Thymus (tissue), 11 donors: ENCODE measurements around the gene GJA5. TPM values are rescaled to one million over a fixed set of nuclear protein-coding genes. Genes with fewer than 3 reads are reported as not detected.
A peak's percentile ranks its signal among the peaks of the same experiment; 100 is the strongest.

Experiments
- DNase-seq, 9 donors: peaks; one replicate each; pipeline ENCODE4 v3.0.0-alpha.2; 2013; ENCODE audit warnings: low spot score in 9 of 9, low read depth in 6 of 9, missing footprints in 1 of 9
- H3K27ac ChIP-seq, 2 donors: one replicate each; pipeline ENCODE4 v1.5.1; 2013; ENCODE audit warnings: control low read depth in 1 of 2, low read depth in 1 of 2, low read length in 1 of 2, mild to moderate bottlenecking in 1 of 2, moderate library complexity in 1 of 2
- H3K27me3 ChIP-seq, 2 donors: one replicate each; pipeline ENCODE4 v1.5.1; 2013; ENCODE audit warnings: low read length in 1 of 2; ENCODE audit not compliant: control insufficient read depth in 2 of 2, insufficient read depth in 1 of 2
- H3K36me3 ChIP-seq, 2 donors: one replicate each; pipeline ENCODE4 v1.5.1; 2013; ENCODE audit warnings: low read length in 1 of 2, mild to moderate bottlenecking in 1 of 2, moderate library complexity in 1 of 2; ENCODE audit not compliant: control insufficient read depth in 2 of 2, insufficient read depth in 2 of 2
- H3K4me1 ChIP-seq, 2 donors: one replicate each; pipeline ENCODE4 v1.5.1; 2013; ENCODE audit warnings: low read length in 2 of 2; ENCODE audit not compliant: control insufficient read depth in 2 of 2, insufficient read depth in 2 of 2
- H3K4me3 ChIP-seq, 2 donors: one replicate each; pipeline ENCODE4 v1.5.1; 2013; ENCODE audit warnings: low read length in 2 of 2, control low read depth in 1 of 2, mild to moderate bottlenecking in 1 of 2
- H3K9me3 ChIP-seq, 2 donors: one replicate each; pipeline ENCODE4 v1.5.1; 2013; ENCODE audit warnings: low read length in 1 of 2, mild to moderate bottlenecking in 1 of 2; ENCODE audit not compliant: control insufficient read depth in 2 of 2, insufficient read depth in 1 of 2
- WGBS: extraction: QIAGEN DNeasy Blood & Tissue Kit; methylation state at CpG from one replicate; pipeline ENCODE4 v1.1.7; 2013; 5-methylcytosine and 5-hydroxymethylcytosine counted together
- polyA plus RNA-seq: library from polyadenylated mRNA; stranded (reverse); fragments of 200-250 nt; gene quantifications from one replicate; pipeline ENCODE4 v1.2.3, GENCODE V29; 2013
- total RNA-seq: library from RNA; stranded (reverse); fragments of 120-200 nt; gene quantifications from one replicate; pipeline ENCODE4 v1.2.4, GENCODE V29; 2013
- donor health status: healthy.

The GJA5 gene
- total and polyA plus RNA-seq, 2 donors: 1.9 to 4.0 TPM

- H3K4me1 ChIP-seq: no peaks in the 10 kb centered on the region
- peaks cover 0 to 1% of the 10 kb centered on the region in 2 donors for H3K9me3 ChIP-seq
- 97% methylated on average over 2 of the region's 2 CpGs for WGBS
- H3K27ac ChIP-seq: no peak overlapping the region
- DNase-seq: no peak
- H3K4me3 ChIP-seq: no peak overlapping the region
- no peaks in the 10 kb centered on the region for H3K36me3 ChIP-seq
- no peaks in the 10 kb centered on the region for H3K27me3 ChIP-seq
Observed at GRCh38 chr1:147754661-147755060, 5.7 kb downstream of the GJA5 start.

- Histone ChIP-seq H3K9me3 (peaks cover 0 to 1% of the 10 kb centered on the region in 2 donors), H3K36me3 (no peaks in the 10 kb centered on the region), H3K27me3 (no peaks in the 10 kb centered on the region), H3K4me3 (no peak overlapping the region), H3K27ac (peak overlapping the region in 1 of 2 donors; percentile 40), H3K4me1 (no peaks in the 10 kb centered on the region)
- no peak for DNase-seq
- 96% methylated on average over 3 of the region's 3 CpGs for WGBS
Observed at GRCh38 chr1:147753081-147753480, 7.3 kb downstream of the GJA5 start.

- no peak for DNase-seq
- H3K9me3 ChIP-seq: peaks cover 0 to 1% of the 10 kb centered on the region in 2 donors
- no peak overlapping the region for H3K4me3 ChIP-seq
- H3K36me3 ChIP-seq: no peaks in the 10 kb centered on the region
- 94% methylated on average over 7 of the region's 7 CpGs for WGBS
- H3K27ac ChIP-seq: no peak overlapping the region
- no peaks in the 10 kb centered on the region for H3K27me3 ChIP-seq
- H3K4me1 ChIP-seq: no peaks in the 10 kb centered on the region
Observed at GRCh38 chr1:147752511-147752910, 7.9 kb downstream of the GJA5 start.

GRCh38 chr1:147751346-147751745 lies 9.1 kb downstream of the GJA5 start:
- WGBS: 95% methylated on average over 5 of the region's 5 CpGs
- H3K36me3 ChIP-seq: no peaks in the 10 kb centered on the region
- no peak overlapping the region for H3K27ac ChIP-seq
- no peak overlapping the region for H3K4me3 ChIP-seq
- no peaks in the 10 kb centered on the region for H3K4me1 ChIP-seq
- H3K27me3 ChIP-seq: no peaks in the 10 kb centered on the region
- peaks cover 0 to 1% of the 10 kb centered on the region in 2 donors for H3K9me3 ChIP-seq
- DNase-seq: no peak

GRCh38 chr1:147750618-147751217 lies 9.7 kb downstream of the GJA5 start:
- H3K27me3 ChIP-seq: no peaks in the 10 kb centered on the region
- H3K4me1 ChIP-seq: no peaks in the 10 kb centered on the region
- H3K27ac ChIP-seq: no peak overlapping the region
- H3K9me3 ChIP-seq: peaks cover 0 to 1% of the 10 kb centered on the region in 2 donors
- no peak for DNase-seq
- no peaks in the 10 kb centered on the region for H3K36me3 ChIP-seq
- H3K4me3 ChIP-seq: no peak overlapping the region
- 95% methylated on average over 7 of the region's 7 CpGs for WGBS

- no peak overlapping the region for H3K27ac ChIP-seq
- H3K4me1 ChIP-seq: no peaks in the 10 kb centered on the region
Observed at GRCh38 chr1:147749792-147750191, 10.6 kb downstream of the GJA5 start.

DNA sequence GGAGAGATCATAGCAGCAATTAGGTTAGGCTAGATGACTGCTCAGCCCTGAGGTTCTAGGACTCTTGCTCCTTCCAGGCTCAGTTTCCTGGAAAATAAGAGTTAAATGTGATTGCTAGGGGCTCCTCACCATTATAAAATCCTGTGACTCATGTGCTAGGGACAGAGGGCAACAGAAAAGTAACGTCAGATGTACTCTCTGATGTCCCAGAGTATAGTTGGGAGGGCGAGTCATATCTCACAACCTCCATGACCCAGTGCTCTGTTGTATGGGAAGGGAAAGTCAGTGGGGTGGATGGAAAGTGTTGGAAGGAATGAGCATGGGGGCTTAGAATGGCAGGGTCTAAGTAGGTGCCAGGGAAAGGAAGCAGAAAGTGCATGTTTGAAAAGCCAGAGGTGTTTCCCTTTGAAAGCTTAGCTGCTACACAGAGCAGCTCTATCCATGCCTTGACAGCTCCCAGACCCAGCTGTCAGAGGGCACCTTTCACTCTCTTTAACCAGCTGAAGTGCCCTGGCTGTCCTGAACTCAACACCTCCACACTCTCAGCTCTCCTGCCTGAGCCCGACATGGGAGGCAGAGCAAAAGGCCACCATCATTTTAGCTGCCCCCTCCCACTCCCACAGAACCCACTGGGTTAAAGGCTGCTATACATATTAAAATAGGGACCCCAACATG lies 11.6 kb downstream of the GJA5 start:
- H3K9me3 ChIP-seq: peaks cover 0 to 1% of the 10 kb centered on the region in 2 donors
- DNase-seq: no peak
- H3K27me3 ChIP-seq: no peaks in the 10 kb centered on the region
- no peak overlapping the region for H3K4me3 ChIP-seq
- H3K27ac ChIP-seq: no peak overlapping the region
- no peaks in the 10 kb centered on the region for H3K36me3 ChIP-seq
- 95% methylated on average over 3 of the region's 3 CpGs for WGBS
- H3K4me1 ChIP-seq: no peaks in the 10 kb centered on the region

More at GRCh38 chr1:147749792-147750191, 10.6 kb downstream of the GJA5 start:
- Histone ChIP-seq H3K4me3 (no peak overlapping the region), H3K27me3 (no peaks in the 10 kb centered on the region), H3K9me3 (peaks cover 0 to 1% of the 10 kb centered on the region in 2 donors), H3K36me3 (no peaks in the 10 kb centered on the region)
- 90% methylated on average over 2 of the region's 2 CpGs for WGBS
- no peak for DNase-seq

GRCh38 chr1:147747966-147748365 lies 12.4 kb downstream of the GJA5 start:
- Histone ChIP-seq H3K27me3 (no peaks in the 10 kb centered on the region), H3K4me1 (no peaks in the 10 kb centered on the region), H3K9me3 (peaks cover 0 to 1% of the 10 kb centered on the region in 2 donors), H3K4me3 (no peak overlapping the region), H3K36me3 (no peaks in the 10 kb centered on the region), H3K27ac (no peak overlapping the region)
- no peak for DNase-seq

GRCh38 chr1:147745271-147745670 lies 15.1 kb downstream of the GJA5 start:
- Histone ChIP-seq H3K27ac (no peak overlapping the region), H3K4me1 (no peaks in the 10 kb centered on the region), H3K27me3 (no peaks in the 10 kb centered on the region), H3K36me3 (no peaks in the 10 kb centered on the region), H3K9me3 (no peaks in the 10 kb centered on the region), H3K4me3 (no peak overlapping the region)
- DNase-seq: no peak
- 91% methylated on average over 4 of the region's 4 CpGs for WGBS
